HepG2 (cell line): ENCODE measurements around the gene PDCD11. TPM values are rescaled to one million over a fixed set of nuclear protein-coding genes. Genes with fewer than 3 reads are reported as not detected.
A peak's percentile ranks its signal among the peaks of the same experiment; 100 is the strongest.

ENCODE experiments used
- ATAC-seq: fragments of 200-7000 bp; cut with Tn5 transposase; 3 replicates; pipeline ENCODE4 v1.9.1; 2020; ENCODE audit warnings: mild to moderate bottlenecking, moderate library complexity
- BruUV-seq: library from RNA; stranded (reverse); fragments of 400-500 nt; replicated peaks from 2 replicates; lab custom pipeline; 2021; lab: Mats Ljungman, UMichigan
- CTCF ChIA-PET: fragments of 300-600 bp; formaldehyde crosslinking; extraction: SDS; loops from one replicate; lab custom pipeline; 2021; ENCODE audit warnings: low total read pairs, inconsistent platforms, low intra/inter-chr PET ratio; lab: Yijun Ruan, JAX
- POLR2A ChIA-PET: fragments of 350-600 bp; sonication (Branson Sonifier 250); formaldehyde crosslinking; loops from one replicate; lab custom pipeline; 2020; ENCODE audit warnings: antibody characterized with exemption, inconsistent platforms; lab: Yijun Ruan, JAX
- DNase-seq: peaks from one replicate; pipeline ENCODE4 v3.0.0-alpha.2; 2015; ENCODE audit warnings: low spot score
- FAIRE-seq: peaks from 3 replicates; lab custom pipeline; 2011; peaks lifted over from hg19 to GRCh38; lab: Jason Lieb, UNC
- H2AFZ ChIP-seq: one replicate; pipeline ENCODE4 v1.6.1; 2011; ENCODE audit warnings: low read length, inconsistent platforms
- H3K27ac ChIP-seq: fragments of 300-600 bp; 3 replicates; pipeline ENCODE4 v1.8.0; 2011; ENCODE audit warnings: mixed run types, mild to moderate bottlenecking, mixed read lengths, low read length, inconsistent platforms; ENCODE audit not compliant: insufficient read depth; ENCODE audit errors: extremely low read length
- H3K27me3 ChIP-seq, 2 experiments: fragments of 200-600 bp in 1 of 2; 2 replicates in 1 of 2; 3 replicates in 1 of 2; pipeline versions ENCODE4 v1.6.0 to v1.8.0; 2011; ENCODE audit warnings: low read length in 2 of 2, mild to moderate bottlenecking in 2 of 2, moderate library complexity in 2 of 2, inconsistent platforms in 1 of 2; ENCODE audit not compliant: insufficient read depth in 2 of 2, control insufficient read depth in 1 of 2
- H3K36me3 ChIP-seq, 2 experiments: fragments of 200-600 bp in 1 of 2; replicated peaks in 1 of 2; 2 replicates in 1 of 2; 3 replicates in 1 of 2; pipeline versions ENCODE4 v1.5.1 to v1.8.0; 2011; ENCODE audit warnings: low read length in 2 of 2, inconsistent platforms in 1 of 2; ENCODE audit not compliant: insufficient read depth in 2 of 2, control insufficient read depth in 1 of 2
- H3K4me1 ChIP-seq: 2 replicates; pipeline ENCODE4 v1.5.1; 2012; ENCODE audit warnings: low read length, inconsistent platforms; ENCODE audit not compliant: insufficient read depth
- H3K4me2 ChIP-seq: 2 replicates; pipeline ENCODE4 v1.6.0; 2011; ENCODE audit warnings: low read depth, low read length, inconsistent platforms
- H3K4me3 ChIP-seq, 3 experiments: fragments of 200-600 bp in 1 of 3; sonication (generic), shearing (Covaris generic) in 1 of 3; replicated peaks in 1 of 3; 2 replicates each; pipeline ENCODE4 v1.5.1; 2011 to 2016; ENCODE audit warnings: low read length in 3 of 3, inconsistent platforms in 2 of 3, low read depth in 2 of 3, mild to moderate bottlenecking in 2 of 3, control low read depth in 1 of 3, mixed read lengths in 1 of 3; ENCODE audit not compliant: insufficient read depth in 1 of 3
- H3K79me2 ChIP-seq: one replicate; pipeline ENCODE4 v1.6.1; 2011; ENCODE audit warnings: low read length, inconsistent platforms; ENCODE audit not compliant: insufficient read depth
- H3K9ac ChIP-seq: 2 replicates; pipeline ENCODE4 v1.6.0; 2011; ENCODE audit warnings: mild to moderate bottlenecking, low read depth, low read length, inconsistent platforms; ENCODE audit not compliant: insufficient read depth
- H3K9me3 ChIP-seq: 2 replicates; pipeline ENCODE4 v1.5.1; 2012; ENCODE audit warnings: mild to moderate bottlenecking, low read length
- H4K20me1 ChIP-seq: 2 replicates; pipeline ENCODE4 v1.6.0; 2011; ENCODE audit warnings: inconsistent platforms, mild to moderate bottlenecking, low read length, moderate library complexity; ENCODE audit not compliant: insufficient read depth
- NFKB2 ChIP-seq: sonication (generic); formaldehyde crosslinking; IDR thresholded peaks from 2 replicates; pipeline ENCODE4 v1.4.0; 2020; ENCODE audit warnings: missing genetic modification reagents, borderline replicate concordance
- RFX3 ChIP-seq: IDR thresholded peaks from 2 replicates; pipeline ENCODE4 v1.6.1; 2016; ENCODE audit warnings: missing biosample characterization, missing genetic modification reagents
- SP4 ChIP-seq: sonication (generic); formaldehyde crosslinking; IDR thresholded peaks from 2 replicates; pipeline ENCODE4 v1.8.1; 2023; ENCODE audit warnings: mild to moderate bottlenecking, missing genetic modification reagents
- STAG1 ChIP-seq: sonication (generic); formaldehyde crosslinking; IDR thresholded peaks from 2 replicates; pipeline ENCODE4 v1.4.0; 2020; ENCODE audit warnings: missing genetic modification reagents
- TBP ChIP-seq: sonication (generic); formaldehyde crosslinking; IDR thresholded peaks from 2 replicates; pipeline ENCODE4 v1.5.0; 2020; ENCODE audit warnings: missing genetic modification reagents
- ZFP36L2 ChIP-seq: sonication (generic); formaldehyde crosslinking; IDR thresholded peaks from 2 replicates; pipeline ENCODE4 v1.4.0; 2020; ENCODE audit warnings: missing genetic modification reagents
- ZFY ChIP-seq: sonication (generic); formaldehyde crosslinking; IDR thresholded peaks from 2 replicates; pipeline ENCODE4 v1.4.0; 2020; ENCODE audit warnings: missing genetic modification reagents
- ZNF333 ChIP-seq: sonication (generic); formaldehyde crosslinking; IDR thresholded peaks from 2 replicates; pipeline ENCODE4 v1.4.0; 2020; ENCODE audit warnings: mild to moderate bottlenecking, missing genetic modification reagents, borderline replicate concordance
- WGBS: methylation state at CpG from one replicate; pipeline ENCODE4 v1.1.6; 2017; ENCODE audit warnings: low lambda C conversion rate; 5-methylcytosine and 5-hydroxymethylcytosine counted together
- in situ Hi-C: cut with HindIII; loops from 2 replicates; pipeline ENCODE4 v1.10.0; 2017; ENCODE audit warnings: low pct_unique_long_range_greater_than_20kb; ENCODE audit not compliant: extremely low pct_ligation_motif_present
- intact Hi-C: fragments of 100-400 bp; cut with micrococcal nuclease; formaldehyde crosslinking; loops from one replicate; pipeline ENCODE4 v1.10.0; 2022; ENCODE audit not compliant: unreplicated experiment
- polyA plus RNA-seq, 8 experiments: library from polyadenylated mRNA; depleted of rRNA in 3 of 8; stranded (reverse) in 7 of 8; unstranded in 1 of 8; fragments of >200 nt; fragmentation: Illumina TruSeq in 4 of 8; extraction: Trizol in 4 of 8; gene quantifications; 2 replicates each; pipeline versions ENCODE4 v1.2.1 to v1.2.3, GENCODE V29; 2011 to 2016; ENCODE audit warnings: low read depth in 4 of 8, missing spikeins in 1 of 8, mixed read lengths in 1 of 8; ENCODE audit not compliant: insufficient read depth in 1 of 8
- total RNA-seq, 5 experiments: library from RNA; depleted of rRNA; stranded (reverse); fragments of >200 nt; fragmentation: Illumina TruSeq; extraction: Trizol; gene quantifications; 2 replicates each; pipeline ENCODE4 v1.2.3, GENCODE V29; 2016; ENCODE audit warnings: low read depth in 1 of 5
- TF ChIP-seq, protein P1 (sequence below): sonication (generic); formaldehyde crosslinking; IDR thresholded peaks from 2 replicates; pipeline ENCODE4 v1.5.0; 2020; ENCODE audit warnings: missing genetic modification reagents, mild to moderate bottlenecking, borderline replicate concordance
- TF ChIP-seq, protein P2 (sequence below): sonication (generic); formaldehyde crosslinking; conservative IDR thresholded peaks from 2 replicates; pipeline ENCODE4 v1.8.1; 2023; ENCODE audit warnings: missing genetic modification reagents
- TF ChIP-seq, protein P3 (sequence below): sonication (generic); formaldehyde crosslinking; IDR thresholded peaks from 2 replicates; pipeline ENCODE4 v1.8.1; 2023; ENCODE audit warnings: mild to moderate bottlenecking, inconsistent platforms, moderate library complexity, missing genetic modification reagents, borderline replicate concordance
- TF ChIP-seq, protein P4 (sequence below): IDR thresholded peaks from 2 replicates; pipeline ENCODE4 v1.6.1; 2016; ENCODE audit warnings: missing biosample characterization, missing genetic modification reagents, low read depth
- TF ChIP-seq, protein P5 (sequence below): sonication (generic); formaldehyde crosslinking; IDR thresholded peaks from 2 replicates; pipeline ENCODE4 v1.4.0; 2020; ENCODE audit warnings: missing genetic modification reagents
- TF ChIP-seq, protein P6 (sequence below): sonication (generic); formaldehyde crosslinking; IDR thresholded peaks from 2 replicates; pipeline ENCODE4 v1.5.0; 2020; ENCODE audit warnings: mild to moderate bottlenecking, missing genetic modification reagents, moderate library complexity

PDCD11 gene
- total and polyA plus RNA-seq, 2 of the 13 experiments (the other 11 are each of a cell fraction or from before 2014, with no cell fraction given) = 12.8 to 52.8 TPM

DNA sequence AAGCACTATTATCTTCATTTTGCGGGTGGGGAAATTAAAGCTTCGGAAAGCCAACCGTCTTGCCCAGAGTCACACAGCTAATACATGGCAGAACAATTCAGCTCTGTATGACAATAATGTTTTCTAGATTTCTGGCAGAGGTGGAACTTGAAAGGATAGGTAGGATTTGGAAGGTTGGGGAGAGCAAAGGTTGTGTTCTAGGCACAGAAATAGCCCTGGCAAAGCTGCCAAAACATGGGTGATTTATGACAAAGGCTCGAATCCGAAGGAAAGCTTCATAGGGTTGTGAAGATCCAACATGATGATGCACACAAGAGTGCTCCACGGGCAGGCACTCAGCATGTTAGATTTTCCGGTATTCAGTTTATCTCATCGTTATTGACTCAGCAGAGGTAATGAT, 19.2 kb downstream of the PDCD11 start (continued):
- TF ChIP-seq, protein P1, sequence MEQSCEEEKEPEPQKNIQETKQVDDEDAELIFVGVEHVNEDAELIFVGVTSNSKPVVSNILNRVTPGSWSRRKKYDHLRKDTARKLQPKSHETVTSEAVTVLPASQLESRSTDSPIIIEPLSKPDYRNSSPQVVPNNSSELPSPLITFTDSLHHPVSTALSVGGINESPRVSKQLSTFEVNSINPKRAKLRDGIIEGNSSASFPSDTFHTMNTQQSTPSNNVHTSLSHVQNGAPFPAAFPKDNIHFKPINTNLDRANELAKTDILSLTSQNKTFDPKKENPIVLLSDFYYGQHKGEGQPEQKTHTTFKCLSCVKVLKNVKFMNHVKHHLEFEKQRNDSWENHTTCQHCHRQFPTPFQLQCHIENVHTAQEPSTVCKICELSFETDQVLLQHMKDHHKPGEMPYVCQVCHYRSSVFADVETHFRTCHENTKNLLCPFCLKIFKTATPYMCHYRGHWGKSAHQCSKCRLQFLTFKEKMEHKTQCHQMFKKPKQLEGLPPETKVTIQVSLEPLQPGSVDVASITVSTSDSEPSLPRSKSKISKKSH (CRISPR knock-in tag) = no peak
- TF ChIP-seq TBP (CRISPR knock-in tag) = no peak

DNA sequence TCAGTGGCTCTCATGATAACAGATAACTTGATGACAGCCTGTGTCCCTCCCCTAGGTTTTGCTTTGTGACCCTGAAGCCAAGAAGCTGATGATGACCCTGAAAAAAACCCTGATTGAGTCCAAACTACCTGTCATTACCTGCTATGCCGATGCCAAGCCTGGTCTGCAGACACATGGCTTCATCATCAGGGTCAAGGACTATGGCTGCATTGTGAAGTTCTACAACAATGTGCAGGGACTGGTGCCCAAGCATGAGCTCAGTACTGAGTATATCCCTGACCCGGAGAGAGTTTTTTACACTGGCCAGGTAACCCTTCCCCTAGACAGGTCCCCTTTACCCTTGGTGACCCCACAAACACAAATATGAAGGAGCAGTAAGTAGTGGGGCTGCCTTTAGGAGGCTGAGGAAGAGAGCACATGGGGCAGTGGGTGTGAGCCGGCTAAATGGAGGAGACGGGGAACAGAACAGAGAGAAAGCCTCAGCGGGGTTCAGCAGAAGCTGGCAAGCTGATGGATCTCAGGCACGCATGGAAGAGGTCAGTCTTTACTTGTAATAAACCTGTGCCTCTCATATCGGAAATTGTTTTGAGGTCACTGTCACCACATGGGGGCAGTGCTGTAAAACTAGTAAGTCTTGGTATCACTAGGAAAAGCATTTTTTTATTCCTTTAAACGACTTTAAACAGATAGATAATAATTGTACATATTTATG, 20.2 kb downstream of the PDCD11 start:
- peak; percentile 74 for ATAC-seq
- 78% methylated on average over 7 of the region's 8 CpGs for WGBS
- DNase-seq = peak; percentile 50
- no peaks in the 10 kb centered on the region for H4K20me1 ChIP-seq
- no peak overlapping the region for H3K27ac ChIP-seq
- FAIRE-seq = no peak
- no peaks in the 10 kb centered on the region for H3K79me2 ChIP-seq
- no peak overlapping the region for H2AFZ ChIP-seq
- no peaks in the 10 kb centered on the region for H3K9me3 ChIP-seq
- no TSS peak for BruUV-seq
- POLR2A ChIA-PET = no interaction called here
- peaks cover 60 to 89% of the 10 kb centered on the region in 2 experiments for H3K36me3 ChIP-seq
- in situ Hi-C loops (loop anchor here (5.0 kb wide), 1 partner anchor 66 kb away; no protein-coding TSS in a partner anchor), intact Hi-C loops (loop anchor here (1.0 kb wide), 2 partner anchors 66 to 69 kb away; no protein-coding TSS in a partner anchor)
- H3K9ac ChIP-seq = no peak overlapping the region
- H3K27me3 ChIP-seq = no peaks in the 10 kb centered on the region
- no peak overlapping the region for H3K4me2 ChIP-seq
- H3K4me1 ChIP-seq = no peaks in the 10 kb centered on the region
- no peak overlapping the region for H3K4me3 ChIP-seq
- CTCF ChIA-PET = interaction anchor here (0.6 to 1.9 kb wide), 4 partner anchors 65 to 176 kb away, joined by 3 to 14 read pairs (median 6); no protein-coding TSS in a partner anchor
- TF ChIP-seq STAG1 = peak; percentile 71
- TF ChIP-seq, protein P2, sequence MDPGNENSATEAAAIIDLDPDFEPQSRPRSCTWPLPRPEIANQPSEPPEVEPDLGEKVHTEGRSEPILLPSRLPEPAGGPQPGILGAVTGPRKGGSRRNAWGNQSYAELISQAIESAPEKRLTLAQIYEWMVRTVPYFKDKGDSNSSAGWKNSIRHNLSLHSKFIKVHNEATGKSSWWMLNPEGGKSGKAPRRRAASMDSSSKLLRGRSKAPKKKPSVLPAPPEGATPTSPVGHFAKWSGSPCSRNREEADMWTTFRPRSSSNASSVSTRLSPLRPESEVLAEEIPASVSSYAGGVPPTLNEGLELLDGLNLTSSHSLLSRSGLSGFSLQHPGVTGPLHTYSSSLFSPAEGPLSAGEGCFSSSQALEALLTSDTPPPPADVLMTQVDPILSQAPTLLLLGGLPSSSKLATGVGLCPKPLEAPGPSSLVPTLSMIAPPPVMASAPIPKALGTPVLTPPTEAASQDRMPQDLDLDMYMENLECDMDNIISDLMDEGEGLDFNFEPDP (CRISPR knock-in tag) = no peak
- TF ChIP-seq ZNF333 = no peak
- TF ChIP-seq ZFY (CRISPR knock-in tag) = no peak
- TF ChIP-seq, protein P3, sequence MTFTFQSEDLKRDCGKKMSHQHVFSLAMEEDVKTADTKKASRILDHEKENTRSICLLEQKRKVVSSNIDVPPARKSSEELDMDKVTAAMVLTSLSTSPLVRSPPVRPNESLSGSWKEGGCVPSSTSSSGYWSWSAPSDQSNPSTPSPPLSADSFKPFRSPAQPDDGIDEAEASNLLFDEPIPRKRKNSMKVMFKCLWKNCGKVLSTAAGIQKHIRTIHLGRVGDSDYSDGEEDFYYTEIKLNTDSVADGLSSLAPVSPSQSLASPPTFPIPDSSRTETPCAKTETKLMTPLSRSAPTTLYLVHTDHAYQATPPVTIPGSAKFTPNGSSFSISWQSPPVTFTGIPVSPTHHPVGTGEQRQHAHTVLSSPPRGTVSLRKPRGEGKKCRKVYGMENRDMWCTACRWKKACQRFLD (CRISPR knock-in tag) = no peak
- TF ChIP-seq, protein P4, sequence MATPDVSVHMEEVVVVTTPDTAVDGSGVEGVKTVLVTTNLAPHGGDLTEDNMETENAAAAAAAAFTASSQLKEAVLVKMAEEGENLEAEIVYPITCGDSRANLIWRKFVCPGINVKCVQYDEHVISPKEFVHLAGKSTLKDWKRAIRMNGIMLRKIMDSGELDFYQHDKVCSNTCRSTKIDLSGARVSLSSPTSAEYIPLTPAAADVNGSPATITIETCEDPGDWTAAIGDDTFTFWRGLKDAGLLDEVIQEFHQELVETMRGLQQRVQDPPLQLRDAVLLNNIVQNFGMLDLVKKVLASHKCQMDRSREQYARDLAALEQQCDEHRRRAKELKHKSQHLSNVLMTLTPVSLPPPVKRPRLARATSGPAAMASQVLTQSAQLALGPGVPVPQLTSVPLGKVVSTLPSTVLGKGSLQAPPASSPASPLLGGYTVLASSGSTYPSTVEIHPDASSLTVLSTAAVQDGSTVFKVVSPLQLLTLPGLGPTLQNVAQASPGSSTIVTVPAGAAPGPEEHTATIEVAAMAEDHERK (CRISPR knock-in tag) = no peak
- no peak for TF ChIP-seq RFX3 (CRISPR knock-in tag)
- TF ChIP-seq SP4 = no peak
- TF ChIP-seq ZFP36L2 (CRISPR knock-in tag) = no peak
- TF ChIP-seq NFKB2 = no peak
- TF ChIP-seq, protein P5, sequence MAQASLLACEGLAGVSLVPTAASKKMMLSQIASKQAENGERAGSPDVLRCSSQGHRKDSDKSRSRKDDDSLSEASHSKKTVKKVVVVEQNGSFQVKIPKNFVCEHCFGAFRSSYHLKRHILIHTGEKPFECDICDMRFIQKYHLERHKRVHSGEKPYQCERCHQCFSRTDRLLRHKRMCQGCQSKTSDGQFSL (CRISPR knock-in tag) = no peak
- TF ChIP-seq, protein P6, sequence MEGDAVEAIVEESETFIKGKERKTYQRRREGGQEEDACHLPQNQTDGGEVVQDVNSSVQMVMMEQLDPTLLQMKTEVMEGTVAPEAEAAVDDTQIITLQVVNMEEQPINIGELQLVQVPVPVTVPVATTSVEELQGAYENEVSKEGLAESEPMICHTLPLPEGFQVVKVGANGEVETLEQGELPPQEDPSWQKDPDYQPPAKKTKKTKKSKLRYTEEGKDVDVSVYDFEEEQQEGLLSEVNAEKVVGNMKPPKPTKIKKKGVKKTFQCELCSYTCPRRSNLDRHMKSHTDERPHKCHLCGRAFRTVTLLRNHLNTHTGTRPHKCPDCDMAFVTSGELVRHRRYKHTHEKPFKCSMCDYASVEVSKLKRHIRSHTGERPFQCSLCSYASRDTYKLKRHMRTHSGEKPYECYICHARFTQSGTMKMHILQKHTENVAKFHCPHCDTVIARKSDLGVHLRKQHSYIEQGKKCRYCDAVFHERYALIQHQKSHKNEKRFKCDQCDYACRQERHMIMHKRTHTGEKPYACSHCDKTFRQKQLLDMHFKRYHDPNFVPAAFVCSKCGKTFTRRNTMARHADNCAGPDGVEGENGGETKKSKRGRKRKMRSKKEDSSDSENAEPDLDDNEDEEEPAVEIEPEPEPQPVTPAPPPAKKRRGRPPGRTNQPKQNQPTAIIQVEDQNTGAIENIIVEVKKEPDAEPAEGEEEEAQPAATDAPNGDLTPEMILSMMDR = peak; percentile 67
